SK-N-SH (cell line): ENCODE measurements around the gene SPRY4. TPM values are rescaled to one million over a fixed set of nuclear protein-coding genes. Genes with fewer than 3 reads are reported as not detected.
A peak's percentile ranks its signal among the peaks of the same experiment; 100 is the strongest.

Experiments
- CTCF ChIA-PET: fragments of 300-600, 350-600 bp; formaldehyde crosslinking; extraction: SDS; loops from one replicate; lab custom pipeline; 2021; lab: Yijun Ruan, JAX
- POLR2A ChIA-PET: fragments of 350-600 bp; sonication (Branson Sonifier 250); formaldehyde crosslinking; extraction: SDS; loops from one replicate; lab custom pipeline; 2020; ENCODE audit warnings: antibody characterized with exemption, inconsistent platforms; lab: Yijun Ruan, JAX
- DNase-seq: peaks from one replicate; pipeline ENCODE4 v3.0.0; 2012
- H2AFZ ChIP-seq: fragments of 200-600 bp; sonication (generic); 2 replicates; pipeline ENCODE4 v1.8.1; 2016; ENCODE audit warnings: antibody characterized with exemption, mild to moderate bottlenecking, low read depth
- H3F3A ChIP-seq: fragments of 200-600 bp; sonication (generic); replicated peaks from 2 replicates; pipeline ENCODE3; 2016; ENCODE audit warnings: antibody characterized with exemption, mild to moderate bottlenecking; ENCODE audit not compliant: insufficient read depth
- H3K27ac ChIP-seq, 2 experiments: fragments of 200-500 bp in 1 of 2; fragments of 200-600 bp in 1 of 2; sonication (Bioruptor generic) in 1 of 2; sonication (generic), shearing (Covaris generic) in 1 of 2; 2 replicates each; pipeline versions ENCODE4 v1.5.1 to v1.6.1; 2014 to 2016; ENCODE audit warnings: low read depth in 2 of 2, inconsistent platforms in 1 of 2, low read length in 1 of 2, mild to moderate bottlenecking in 1 of 2, mixed read lengths in 1 of 2
- H3K27me3 ChIP-seq: fragments of 200-600 bp; sonication (generic), shearing (Covaris generic); 2 replicates; pipeline ENCODE4 v1.6.1; 2016; ENCODE audit warnings: mixed run types; ENCODE audit not compliant: insufficient read depth
- H3K36me3 ChIP-seq, 2 experiments: fragments of 200-500 bp in 1 of 2; fragments of 200-600 bp in 1 of 2; sonication (Bioruptor generic) in 1 of 2; sonication (generic) in 1 of 2; replicated peaks in 1 of 2; 2 replicates each; pipeline versions ENCODE3 to v1.5.1; 2014 to 2016; ENCODE audit warnings: low read length in 1 of 2, mild to moderate bottlenecking in 1 of 2; ENCODE audit not compliant: insufficient read depth in 2 of 2, control insufficient read depth in 1 of 2
- H3K4me1 ChIP-seq, 2 experiments: fragments of 200-500 bp in 1 of 2; fragments of 200-600 bp in 1 of 2; sonication (Bioruptor generic) in 1 of 2; sonication (generic), shearing (Covaris generic) in 1 of 2; 2 replicates each; pipeline versions ENCODE4 v1.5.1 to v1.6.1; 2014 to 2016; ENCODE audit warnings: low read depth in 1 of 2, low read length in 1 of 2, mixed run types in 1 of 2; ENCODE audit not compliant: insufficient read depth in 2 of 2, control insufficient read depth in 1 of 2
- H3K4me2 ChIP-seq: fragments of 200-600 bp; sonication (generic), shearing (Covaris generic); 2 replicates; pipeline ENCODE4 v1.6.1; 2017; ENCODE audit warnings: mixed run types
- H3K4me3 ChIP-seq, 2 experiments: fragments of 200-500 bp in 1 of 2; fragments of 200-600 bp in 1 of 2; sonication (Bioruptor generic) in 1 of 2; sonication (generic), shearing (Covaris generic) in 1 of 2; 2 replicates each; pipeline versions ENCODE4 v1.5.1 to v1.8.1; 2014 to 2016; ENCODE audit warnings: low read depth in 2 of 2, inconsistent platforms in 1 of 2, low read length in 1 of 2, mild to moderate bottlenecking in 1 of 2, mixed read lengths in 1 of 2, moderate library complexity in 1 of 2
- H3K79me2 ChIP-seq: fragments of 200-600 bp; sonication (generic); 2 replicates; pipeline ENCODE4 v1.8.1; 2017; ENCODE audit warnings: mild to moderate bottlenecking; ENCODE audit not compliant: insufficient read depth
- H3K9ac ChIP-seq: fragments of 200-600 bp; sonication (generic); 2 replicates; pipeline ENCODE4 v1.6.1; 2017; ENCODE audit warnings: mixed run types
- H3K9me2 ChIP-seq: fragments of 200-600 bp; sonication (generic); 2 replicates; pipeline ENCODE4 v1.6.1; 2017; ENCODE audit warnings: mixed run types
- H3K9me3 ChIP-seq: fragments of 200-600 bp; sonication (generic); 2 replicates; pipeline ENCODE4 v1.6.1; 2017; ENCODE audit warnings: mixed run types, mild to moderate bottlenecking, moderate library complexity
- H4K20me1 ChIP-seq: fragments of 200-600 bp; sonication (generic); 2 replicates; pipeline ENCODE4 v1.6.1; 2017; ENCODE audit warnings: mild to moderate bottlenecking, mixed run types; ENCODE audit not compliant: insufficient read depth
- EP300 ChIP-seq, 2 experiments: IDR thresholded peaks; 2 replicates each; pipeline versions ENCODE4 v1.4.0 to v1.6.1; 2012; ENCODE audit warnings: borderline replicate concordance in 1 of 2, low read depth in 1 of 2, low read length in 1 of 2
- EZH2phosphoT487 ChIP-seq: fragments of 200-600 bp; sonication (generic); IDR thresholded peaks from 2 replicates; pipeline ENCODE4 v1.6.1; 2017; ENCODE audit warnings: low read depth, mixed run types, mild to moderate bottlenecking, antibody characterized with exemption, moderate library complexity, borderline replicate concordance
- MEF2A ChIP-seq: IDR thresholded peaks from 2 replicates; pipeline ENCODE4 v1.4.0; 2012; ENCODE audit warnings: low read depth, borderline replicate concordance
- NFIC ChIP-seq: IDR thresholded peaks from 2 replicates; pipeline ENCODE4 v1.4.0; 2012; ENCODE audit warnings: borderline replicate concordance
- NRF1 ChIP-seq: IDR thresholded peaks from 2 replicates; pipeline ENCODE4 v1.6.1; 2012; ENCODE audit warnings: low read depth, mild to moderate bottlenecking, low read length
- RXRA ChIP-seq: IDR thresholded peaks from 2 replicates; pipeline ENCODE4 v1.4.0; 2012; ENCODE audit warnings: low read depth, mild to moderate bottlenecking, borderline replicate concordance
- TEAD4 ChIP-seq: IDR thresholded peaks from 2 replicates; pipeline ENCODE4 v1.4.0; 2012; ENCODE audit warnings: mild to moderate bottlenecking, borderline replicate concordance; ENCODE audit not compliant: insufficient read depth
- WGBS: methylation state at CpG from one replicate; pipeline ENCODE4 v1.1.6; 2017; ENCODE audit warnings: low lambda C conversion rate; 5-methylcytosine and 5-hydroxymethylcytosine counted together
- polyA plus RNA-seq, 3 experiments: library from polyadenylated mRNA; depleted of rRNA; stranded (reverse); fragments of >200 nt; gene quantifications; 2 replicates each; pipeline ENCODE4 v1.2.3, GENCODE V29; 2012
- TF ChIP-seq, protein P1 (sequence below): IDR thresholded peaks from 2 replicates; pipeline ENCODE4 v1.4.0; 2012; ENCODE audit warnings: low read depth, borderline replicate concordance
- TF ChIP-seq, protein P2 (sequence below): IDR thresholded peaks from 2 replicates; pipeline ENCODE4 v1.6.1; 2012; ENCODE audit warnings: mild to moderate bottlenecking, low read depth, low read length, moderate library complexity

Gene SPRY4
- polyA plus RNA-seq, 1 of the 3 experiments (the other 2 are of a cell fraction) = 18.0 TPM

DNA sequence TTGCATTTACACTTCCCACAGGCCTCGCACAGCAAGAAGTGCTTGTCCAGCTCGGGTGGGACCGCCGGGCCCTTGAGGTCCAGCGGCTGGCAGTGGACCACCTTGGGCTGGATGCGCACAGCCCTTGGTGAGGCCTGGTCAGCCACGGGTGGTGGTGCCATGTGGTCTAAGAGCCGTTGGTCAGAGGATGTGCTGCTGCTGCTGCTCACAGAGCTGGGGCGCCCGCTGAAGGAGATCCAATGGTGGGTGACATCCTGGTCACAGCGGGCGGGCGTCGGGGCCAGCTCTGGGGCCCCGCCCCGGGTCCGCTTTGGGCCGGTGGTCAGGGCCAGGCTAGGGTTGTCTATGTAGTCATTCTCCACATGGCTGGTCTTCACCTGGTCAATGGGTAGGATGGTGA, 10.2 kb downstream of the SPRY4 start (continued):
- TF ChIP-seq, protein P1, sequence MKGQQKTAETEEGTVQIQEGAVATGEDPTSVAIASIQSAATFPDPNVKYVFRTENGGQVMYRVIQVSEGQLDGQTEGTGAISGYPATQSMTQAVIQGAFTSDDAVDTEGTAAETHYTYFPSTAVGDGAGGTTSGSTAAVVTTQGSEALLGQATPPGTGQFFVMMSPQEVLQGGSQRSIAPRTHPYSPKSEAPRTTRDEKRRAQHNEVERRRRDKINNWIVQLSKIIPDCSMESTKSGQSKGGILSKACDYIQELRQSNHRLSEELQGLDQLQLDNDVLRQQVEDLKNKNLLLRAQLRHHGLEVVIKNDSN = no peak
- TF ChIP-seq RXRA (no peak), EZH2phosphoT487 (no peak), NFIC (no peak), NRF1 (no peak), EP300 (IDR thresholded peaks at IDR 0.05; ENCODE audit: borderline replicate concordance in 1 of 2, low read depth in 1 of 2, low read length in 1 of 2) (no peak)
- TF ChIP-seq, protein P2, sequence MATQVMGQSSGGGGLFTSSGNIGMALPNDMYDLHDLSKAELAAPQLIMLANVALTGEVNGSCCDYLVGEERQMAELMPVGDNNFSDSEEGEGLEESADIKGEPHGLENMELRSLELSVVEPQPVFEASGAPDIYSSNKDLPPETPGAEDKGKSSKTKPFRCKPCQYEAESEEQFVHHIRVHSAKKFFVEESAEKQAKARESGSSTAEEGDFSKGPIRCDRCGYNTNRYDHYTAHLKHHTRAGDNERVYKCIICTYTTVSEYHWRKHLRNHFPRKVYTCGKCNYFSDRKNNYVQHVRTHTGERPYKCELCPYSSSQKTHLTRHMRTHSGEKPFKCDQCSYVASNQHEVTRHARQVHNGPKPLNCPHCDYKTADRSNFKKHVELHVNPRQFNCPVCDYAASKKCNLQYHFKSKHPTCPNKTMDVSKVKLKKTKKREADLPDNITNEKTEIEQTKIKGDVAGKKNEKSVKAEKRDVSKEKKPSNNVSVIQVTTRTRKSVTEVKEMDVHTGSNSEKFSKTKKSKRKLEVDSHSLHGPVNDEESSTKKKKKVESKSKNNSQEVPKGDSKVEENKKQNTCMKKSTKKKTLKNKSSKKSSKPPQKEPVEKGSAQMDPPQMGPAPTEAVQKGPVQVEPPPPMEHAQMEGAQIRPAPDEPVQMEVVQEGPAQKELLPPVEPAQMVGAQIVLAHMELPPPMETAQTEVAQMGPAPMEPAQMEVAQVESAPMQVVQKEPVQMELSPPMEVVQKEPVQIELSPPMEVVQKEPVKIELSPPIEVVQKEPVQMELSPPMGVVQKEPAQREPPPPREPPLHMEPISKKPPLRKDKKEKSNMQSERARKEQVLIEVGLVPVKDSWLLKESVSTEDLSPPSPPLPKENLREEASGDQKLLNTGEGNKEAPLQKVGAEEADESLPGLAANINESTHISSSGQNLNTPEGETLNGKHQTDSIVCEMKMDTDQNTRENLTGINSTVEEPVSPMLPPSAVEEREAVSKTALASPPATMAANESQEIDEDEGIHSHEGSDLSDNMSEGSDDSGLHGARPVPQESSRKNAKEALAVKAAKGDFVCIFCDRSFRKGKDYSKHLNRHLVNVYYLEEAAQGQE = no peak

DNA sequence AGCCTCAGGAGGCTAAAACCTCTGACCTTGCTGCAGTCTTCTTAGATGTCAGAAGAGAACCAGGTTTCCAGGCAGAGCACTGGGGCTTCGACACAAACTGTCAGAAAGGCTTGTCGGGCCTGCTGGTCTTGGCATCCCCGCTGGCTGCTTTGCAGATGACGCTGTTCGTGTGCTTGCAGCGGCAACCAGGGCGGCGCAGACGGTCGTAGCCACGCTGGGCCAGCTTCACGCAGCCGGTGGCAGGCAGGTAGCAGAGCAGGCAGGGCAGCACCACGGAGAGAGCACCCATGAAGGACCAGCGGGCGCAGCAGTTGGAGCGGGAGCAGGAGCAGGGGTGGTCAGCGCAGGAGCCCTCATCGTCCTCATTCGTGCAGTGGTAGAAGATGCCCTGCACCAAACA, 10.7 kb downstream of the SPRY4 start:
- H3F3A ChIP-seq = peaks cover 17% of the 10 kb centered on the region
- peaks cover 100% of the 10 kb centered on the region for H3K79me2 ChIP-seq
- 98% methylated on average over 9 of the region's 20 CpGs for WGBS
- H3K9me3 ChIP-seq = no peaks in the 10 kb centered on the region
- peaks cover 94% of the 10 kb centered on the region for H4K20me1 ChIP-seq
- TF ChIP-seq, protein P2 = peak; percentile 88
- TF ChIP-seq MEF2A (no peak), TEAD4 (no peak)
- TF ChIP-seq, all 33 proteins: peak for 1
- peaks cover 48 to 57% of the 10 kb centered on the region in 2 experiments for H3K4me1 ChIP-seq
- POLR2A ChIA-PET = no interaction called here
- no peak overlapping the region for H3K4me3 ChIP-seq
- no peak for DNase-seq
- peaks cover 46 to 68% of the 10 kb centered on the region in 2 experiments for H3K36me3 ChIP-seq
- H2AFZ ChIP-seq = no peak overlapping the region
- H3K27ac ChIP-seq = peak overlapping the region in 1 of 2 experiments; percentile 40; a peak in 1 of 4 replicates
- no peak overlapping the region for H3K4me2 ChIP-seq
- no peaks in the 10 kb centered on the region for H3K9me2 ChIP-seq
- CTCF ChIA-PET = no interaction called here
- H3K27me3 ChIP-seq = no peaks in the 10 kb centered on the region
- H3K9ac ChIP-seq = no peak overlapping the region
